Lower leg skin (tissue), 4 donors: ENCODE data around the gene SCP2. TPM values are rescaled to one million over a fixed set of nuclear protein-coding genes. Genes with fewer than 3 reads are reported as not detected.
"Not testable (repeated sequence)": the region's sequence is repeated elsewhere in the genome, so short reads cannot be mapped to it uniquely, and the experiment has no call there.

Source experiments
- DNase-seq, 2 donors: peaks; one replicate each; pipeline ENCODE4 v3.0.0-alpha.2; 2019; ENCODE audit warnings: low spot score in 2 of 2
- H3K4me3 ChIP-seq: fragments of 200-600 bp; sonication (generic); 2 replicates; pipeline ENCODE4 v1.5.1; 2017; ENCODE audit warnings: mild to moderate bottlenecking, low read depth; ENCODE audit not compliant: poor library complexity, severe bottlenecking
- CTCF ChIP-seq, 3 donors: fragments of 450-650 bp; IDR thresholded peaks; one replicate each; pipeline ENCODE4 v1.5.1; 2016; ENCODE audit warnings: antibody characterized with exemption in 3 of 3, mild to moderate bottlenecking in 3 of 3, moderate library complexity in 2 of 3
- POLR2A ChIP-seq, 2 donors: fragments of 450-650 bp; IDR thresholded peaks; one replicate each; pipeline ENCODE4 v1.6.1; 2016 to 2017; ENCODE audit warnings: antibody characterized with exemption in 2 of 2, mild to moderate bottlenecking in 1 of 2, moderate library complexity in 1 of 2
- WGBS, 2 donors: methylation state at CpG; one replicate each; pipeline ENCODE4 v1.1.5; 2018; 5-methylcytosine and 5-hydroxymethylcytosine counted together
- intact Hi-C: fragments of 100-400 bp; cut with DNase I; formaldehyde crosslinking; loops from one replicate; pipeline ENCODE4 v1.15.0; 2023; ENCODE audit warnings: low total_unique reads
- total RNA-seq, 4 donors: library from RNA; depleted of rRNA; stranded (reverse); fragments of >200 nt; gene quantifications; one replicate each; pipeline ENCODE4 v1.1.0, GENCODE V29; 2016

The SCP2 gene
- total RNA-seq, 4 donors from 2014 or later: 79.4 to 124 (median 106) TPM

- intact Hi-C loops: no loop called here
- TF ChIP-seq CTCF (IDR thresholded peaks at IDR 0.05): no peak
- no peak for TF ChIP-seq POLR2A (IDR thresholded peaks at IDR 0.05)
- 75 to 78% methylated on average over 10 of the region's 10 CpGs for WGBS, 2 donors
- no peak for DNase-seq
- H3K4me3 ChIP-seq: no peak overlapping the region
Observed at GRCh38 chr1:52944566-52944965, 17.5 kb downstream of the SCP2 start.

GRCh38 chr1:52947490-52947889 is 20.4 kb downstream of the SCP2 start:
- WGBS, 2 donors: 80 to 81% methylated on average over 1 of the region's 1 CpG
- H3K4me3 ChIP-seq: no peak overlapping the region
- no peak for DNase-seq
- intact Hi-C loops: no loop called here
- TF ChIP-seq CTCF (IDR thresholded peaks at IDR 0.05): no peak
- TF ChIP-seq POLR2A (IDR thresholded peaks at IDR 0.05): no peak

GRCh38 chr1:52949602-52950001 is 22.5 kb downstream of the SCP2 start:
- H3K4me3 ChIP-seq, DNase-seq, intact Hi-C loops: not testable (repeated sequence)

- WGBS, 2 donors: 90 to 95% methylated on average over 2 of the region's 2 CpGs
- no peak overlapping the region for H3K4me3 ChIP-seq
- no peak for TF ChIP-seq POLR2A (IDR thresholded peaks at IDR 0.05)
- no peak for TF ChIP-seq CTCF (IDR thresholded peaks at IDR 0.05)
- DNase-seq: no peak
- intact Hi-C loops: no loop called here
Observed at GRCh38 chr1:52952112-52952511, 25.0 kb downstream of the SCP2 start.

GRCh38 chr1:52955129-52955970 is 28.3 kb downstream of the SCP2 start:
- H3K4me3 ChIP-seq: no peak overlapping the region
- 38 to 46% methylated on average over 6 of the region's 6 CpGs for WGBS, 2 donors

GRCh38 chr1:52963101-52963500 is 36.0 kb downstream of the SCP2 start:
- WGBS, 2 donors: 94% methylated on average over 2 of the region's 2 CpGs

More at GRCh38 chr1:52955129-52955970, 28.3 kb downstream of the SCP2 start:
- intact Hi-C loops: no loop called here
- DNase-seq: no peak
- TF ChIP-seq CTCF (IDR thresholded peaks at IDR 0.05) (no peak), POLR2A (IDR thresholded peaks at IDR 0.05) (no peak)

GRCh38 chr1:52967666-52968065 is 40.6 kb downstream of the SCP2 start:
- no peak for DNase-seq
- TF ChIP-seq CTCF (IDR thresholded peaks at IDR 0.05): no peak
- WGBS, 2 donors: 74 to 80% methylated on average over 3 of the region's 3 CpGs
- intact Hi-C loops: no loop called here
- no peak overlapping the region for H3K4me3 ChIP-seq

More at GRCh38 chr1:52963101-52963500, 36.0 kb downstream of the SCP2 start:
- no peak for DNase-seq
- no peak for TF ChIP-seq POLR2A (IDR thresholded peaks at IDR 0.05)
- no peak overlapping the region for H3K4me3 ChIP-seq
- intact Hi-C loops: no loop called here

- DNase-seq, H3K4me3 ChIP-seq, intact Hi-C loops: not testable (repeated sequence)
- WGBS, 2 donors: 92 to 98% methylated on average over 2 of the region's 2 CpGs
Observed at GRCh38 chr1:52969234-52969633, 42.2 kb downstream of the SCP2 start.
